Measurements from ENCODE around the gene CDH7. TPM values are rescaled to one million over a fixed set of nuclear protein-coding genes. Genes with fewer than 3 reads are reported as not detected.

CDH7 gene
- total RNA-seq, 1 donor, result not detected

- no peak overlapping the region for H2AFZ ChIP-seq (ENCODE audit: low read length)
- no peaks in the 10 kb centered on the region for H3K4me1 ChIP-seq (ENCODE audit: insufficient read depth, low read length)
- H3K27me3 ChIP-seq (ENCODE audit: insufficient read depth, low read length), result no peaks in the 10 kb centered on the region
- H4K20me1 ChIP-seq (ENCODE audit: insufficient read depth, low read length), result no peaks in the 10 kb centered on the region
- H3K9me3 ChIP-seq (ENCODE audit: low read depth, low read length), result peaks cover 3% of the 10 kb centered on the region
- TF ChIP-seq CTCF (IDR thresholded peaks at IDR 0.05; ENCODE audit: extremely low read depth, low read depth, low read length), result no peak
- H3K36me3 ChIP-seq (ENCODE audit: insufficient read depth, low read length), result no peaks in the 10 kb centered on the region
- no peak overlapping the region for H3K4me3 ChIP-seq (ENCODE audit: insufficient read depth, low read length)
- H3K4me2 ChIP-seq (ENCODE audit: insufficient read depth, low read length), result no peak overlapping the region
- DNase-seq (ENCODE audit: insufficient read length, low spot score, missing footprints), result no peak
- no peak overlapping the region for H3K27ac ChIP-seq (ENCODE audit: low read depth, low read length)
- no peaks in the 10 kb centered on the region for H3K79me2 ChIP-seq (ENCODE audit: insufficient read depth, low read length)
Observed at GRCh38 chr18:65876310-65876709, 125.5 kb downstream of the CDH7 start.

GRCh38 chr18:65897292-65897691, 146.5 kb downstream of the CDH7 start:
- no peak for DNase-seq (ENCODE audit: insufficient read length, low spot score, missing footprints)
- Histone ChIP-seq H3K4me2 (ENCODE audit: insufficient read depth, low read length) (no peak overlapping the region), H3K4me1 (ENCODE audit: insufficient read depth, low read length) (no peaks in the 10 kb centered on the region), H3K4me3 (ENCODE audit: insufficient read depth, low read length) (no peak overlapping the region), H3K79me2 (ENCODE audit: insufficient read depth, low read length) (no peaks in the 10 kb centered on the region), H3K27ac (ENCODE audit: low read depth, low read length) (no peak overlapping the region), H3K27me3 (ENCODE audit: insufficient read depth, low read length) (no peaks in the 10 kb centered on the region), H4K20me1 (ENCODE audit: insufficient read depth, low read length) (no peaks in the 10 kb centered on the region), H3K9me3 (ENCODE audit: low read depth, low read length) (no peaks in the 10 kb centered on the region), H3K36me3 (ENCODE audit: insufficient read depth, low read length) (no peaks in the 10 kb centered on the region), H2AFZ (ENCODE audit: low read length) (no peak overlapping the region)
- no peak for TF ChIP-seq CTCF (IDR thresholded peaks at IDR 0.05; ENCODE audit: extremely low read depth, low read depth, low read length)

GRCh38 chr18:65901522-65901921, 150.7 kb downstream of the CDH7 start:
- DNase-seq (ENCODE audit: insufficient read length, low spot score, missing footprints), result no peak
- Histone ChIP-seq H4K20me1 (ENCODE audit: insufficient read depth, low read length) (no peaks in the 10 kb centered on the region), H3K27ac (ENCODE audit: low read depth, low read length) (no peak overlapping the region), H2AFZ (ENCODE audit: low read length) (no peak overlapping the region), H3K4me2 (ENCODE audit: insufficient read depth, low read length) (no peak overlapping the region), H3K4me1 (ENCODE audit: insufficient read depth, low read length) (no peaks in the 10 kb centered on the region), H3K9me3 (ENCODE audit: low read depth, low read length) (no peaks in the 10 kb centered on the region), H3K79me2 (ENCODE audit: insufficient read depth, low read length) (no peaks in the 10 kb centered on the region), H3K4me3 (ENCODE audit: insufficient read depth, low read length) (no peak overlapping the region), H3K27me3 (ENCODE audit: insufficient read depth, low read length) (no peaks in the 10 kb centered on the region), H3K36me3 (ENCODE audit: insufficient read depth, low read length) (no peaks in the 10 kb centered on the region)
- no peak for TF ChIP-seq CTCF (IDR thresholded peaks at IDR 0.05; ENCODE audit: extremely low read depth, low read depth, low read length)

- H3K79me2 ChIP-seq (ENCODE audit: insufficient read depth, low read length), result no peaks in the 10 kb centered on the region
- H3K4me2 ChIP-seq (ENCODE audit: insufficient read depth, low read length), result no peak overlapping the region
- TF ChIP-seq CTCF (IDR thresholded peaks at IDR 0.05; ENCODE audit: extremely low read depth, low read depth, low read length), result no peak
- no peaks in the 10 kb centered on the region for H3K27me3 ChIP-seq (ENCODE audit: insufficient read depth, low read length)
- no peaks in the 10 kb centered on the region for H3K4me1 ChIP-seq (ENCODE audit: insufficient read depth, low read length)
- no peak overlapping the region for H3K27ac ChIP-seq (ENCODE audit: low read depth, low read length)
- no peak overlapping the region for H2AFZ ChIP-seq (ENCODE audit: low read length)
- no peak for DNase-seq (ENCODE audit: insufficient read length, low spot score, missing footprints)
- no peak overlapping the region for H3K4me3 ChIP-seq (ENCODE audit: insufficient read depth, low read length)
- H3K9me3 ChIP-seq (ENCODE audit: low read depth, low read length), result no peaks in the 10 kb centered on the region
- no peaks in the 10 kb centered on the region for H4K20me1 ChIP-seq (ENCODE audit: insufficient read depth, low read length)
- H3K36me3 ChIP-seq (ENCODE audit: insufficient read depth, low read length), result no peaks in the 10 kb centered on the region
Observed at GRCh38 chr18:65906621-65907034, 155.8 kb downstream of the CDH7 start.

Measured in osteoblast (primary cell).